H1 (cell line): ENCODE measurements around the gene GID4. TPM values are rescaled to one million over a fixed set of nuclear protein-coding genes. Genes with fewer than 3 reads are reported as not detected.

ENCODE experiments used
- CEBPB ChIP-seq: IDR thresholded peaks from 2 replicates; pipeline ENCODE4 v1.6.1; 2012; ENCODE audit warnings: low read depth, low read length
- HDAC6 ChIP-seq: IDR thresholded peaks from one replicate; pipeline ENCODE4 v1.7.1; 2012; ENCODE audit warnings: low read depth, mild to moderate bottlenecking, inconsistent platforms, low read length, moderate library complexity
- NANOG ChIP-seq: IDR thresholded peaks from 2 replicates; pipeline ENCODE4 v1.6.1; 2011; ENCODE audit warnings: low read length, low read depth, mild to moderate bottlenecking, inconsistent platforms; ENCODE audit not compliant: insufficient read depth, poor library complexity, severe bottlenecking
- POLR2A ChIP-seq, 2 experiments: IDR thresholded peaks; 1 replicate in 1 of 2; 2 replicates in 1 of 2; pipeline ENCODE4 v1.6.1; 2011; ENCODE audit warnings: low read depth in 2 of 2, low read length in 2 of 2, mild to moderate bottlenecking in 2 of 2; ENCODE audit errors: control extremely low read depth in 1 of 2
- POLR2AphosphoS5 ChIP-seq: IDR thresholded peaks from 2 replicates; pipeline ENCODE4 v1.6.1; 2011; ENCODE audit warnings: low read depth, low read length
- POU5F1 ChIP-seq: IDR thresholded peaks from 2 replicates; pipeline ENCODE4 v1.6.1; 2011; ENCODE audit warnings: low read depth, mild to moderate bottlenecking, low read length, moderate library complexity
- RBBP5 ChIP-seq: IDR thresholded peaks from 2 replicates; pipeline ENCODE4 v1.7.1; 2012; ENCODE audit warnings: low read depth, mild to moderate bottlenecking, inconsistent platforms, low read length, moderate library complexity, borderline replicate concordance
- TAF7 ChIP-seq: optimal IDR thresholded peaks from 2 replicates; pipeline ENCODE3; 2011; ENCODE audit warnings: low read depth, mild to moderate bottlenecking, inconsistent platforms, low read length, moderate library complexity, borderline replicate concordance
- USF2 ChIP-seq: IDR thresholded peaks from 2 replicates; pipeline ENCODE4 v1.6.1; 2011; ENCODE audit warnings: low read length, improper control_type of control experiment
- YY1 ChIP-seq: IDR thresholded peaks from 2 replicates; pipeline ENCODE4 v1.6.1; 2011; ENCODE audit warnings: low read depth, mild to moderate bottlenecking, low read length
- polyA plus RNA-seq, 7 experiments: library from polyadenylated mRNA; depleted of rRNA in 3 of 7; stranded (reverse) in 5 of 7; unstranded in 2 of 7; fragments of >200 nt in 5 of 7; fragments of 200-250 nt in 2 of 7; gene quantifications; 1 replicate in 5 of 7; 2 replicates in 1 of 7; 4 replicates in 1 of 7; pipeline versions ENCODE4 v1.2.1 to v1.2.3, GENCODE V29; 2011 to 2013; ENCODE audit warnings: missing spikeins in 2 of 7, mixed read lengths in 2 of 7
- total RNA-seq: library from RNA; stranded (reverse); fragmentation: NEBNext Ultra II Directional; extraction: Animal tissue kit (Norgen Biotek cat#: 25700); gene quantifications from 2 replicates; pipeline ENCODE4 v1.2.1, GENCODE V29; 2021
- TF ChIP-seq, protein P1 (sequence below): fragments of 300-600 bp; sonication (generic); IDR thresholded peaks from 2 replicates; pipeline ENCODE4 v1.7.1; 2012; ENCODE audit warnings: low read length, moderate library complexity, mild to moderate bottlenecking, inconsistent platforms; ENCODE audit not compliant: insufficient replicate concordance

GID4 gene
- total and polyA plus RNA-seq, 2 of the 8 experiments (the other 6 are each of a cell fraction or from before 2014, with no cell fraction given) = 5.6 to 15.0 TPM

DNA sequence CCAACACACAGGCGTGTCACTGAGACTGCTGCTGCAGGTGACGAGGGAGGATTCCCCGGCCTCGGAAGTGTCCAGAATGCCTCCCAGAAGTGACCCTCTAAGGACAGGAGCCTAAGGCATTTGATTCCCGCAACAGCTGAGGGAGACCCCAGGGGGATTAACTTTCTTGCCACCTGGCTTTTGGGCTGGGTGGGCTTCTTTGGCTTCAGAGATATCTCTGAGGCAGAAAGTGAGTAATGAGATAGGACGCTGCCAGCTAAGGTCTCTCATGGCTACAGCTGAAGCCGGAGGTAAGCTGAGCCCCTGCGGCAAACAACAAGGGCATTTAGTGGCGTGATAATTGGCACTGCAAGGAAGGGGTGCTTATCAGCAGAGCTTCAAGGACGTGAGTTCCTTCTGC is 49.6 kb upstream of the GID4 start (continued):
- TF ChIP-seq, protein P1, sequence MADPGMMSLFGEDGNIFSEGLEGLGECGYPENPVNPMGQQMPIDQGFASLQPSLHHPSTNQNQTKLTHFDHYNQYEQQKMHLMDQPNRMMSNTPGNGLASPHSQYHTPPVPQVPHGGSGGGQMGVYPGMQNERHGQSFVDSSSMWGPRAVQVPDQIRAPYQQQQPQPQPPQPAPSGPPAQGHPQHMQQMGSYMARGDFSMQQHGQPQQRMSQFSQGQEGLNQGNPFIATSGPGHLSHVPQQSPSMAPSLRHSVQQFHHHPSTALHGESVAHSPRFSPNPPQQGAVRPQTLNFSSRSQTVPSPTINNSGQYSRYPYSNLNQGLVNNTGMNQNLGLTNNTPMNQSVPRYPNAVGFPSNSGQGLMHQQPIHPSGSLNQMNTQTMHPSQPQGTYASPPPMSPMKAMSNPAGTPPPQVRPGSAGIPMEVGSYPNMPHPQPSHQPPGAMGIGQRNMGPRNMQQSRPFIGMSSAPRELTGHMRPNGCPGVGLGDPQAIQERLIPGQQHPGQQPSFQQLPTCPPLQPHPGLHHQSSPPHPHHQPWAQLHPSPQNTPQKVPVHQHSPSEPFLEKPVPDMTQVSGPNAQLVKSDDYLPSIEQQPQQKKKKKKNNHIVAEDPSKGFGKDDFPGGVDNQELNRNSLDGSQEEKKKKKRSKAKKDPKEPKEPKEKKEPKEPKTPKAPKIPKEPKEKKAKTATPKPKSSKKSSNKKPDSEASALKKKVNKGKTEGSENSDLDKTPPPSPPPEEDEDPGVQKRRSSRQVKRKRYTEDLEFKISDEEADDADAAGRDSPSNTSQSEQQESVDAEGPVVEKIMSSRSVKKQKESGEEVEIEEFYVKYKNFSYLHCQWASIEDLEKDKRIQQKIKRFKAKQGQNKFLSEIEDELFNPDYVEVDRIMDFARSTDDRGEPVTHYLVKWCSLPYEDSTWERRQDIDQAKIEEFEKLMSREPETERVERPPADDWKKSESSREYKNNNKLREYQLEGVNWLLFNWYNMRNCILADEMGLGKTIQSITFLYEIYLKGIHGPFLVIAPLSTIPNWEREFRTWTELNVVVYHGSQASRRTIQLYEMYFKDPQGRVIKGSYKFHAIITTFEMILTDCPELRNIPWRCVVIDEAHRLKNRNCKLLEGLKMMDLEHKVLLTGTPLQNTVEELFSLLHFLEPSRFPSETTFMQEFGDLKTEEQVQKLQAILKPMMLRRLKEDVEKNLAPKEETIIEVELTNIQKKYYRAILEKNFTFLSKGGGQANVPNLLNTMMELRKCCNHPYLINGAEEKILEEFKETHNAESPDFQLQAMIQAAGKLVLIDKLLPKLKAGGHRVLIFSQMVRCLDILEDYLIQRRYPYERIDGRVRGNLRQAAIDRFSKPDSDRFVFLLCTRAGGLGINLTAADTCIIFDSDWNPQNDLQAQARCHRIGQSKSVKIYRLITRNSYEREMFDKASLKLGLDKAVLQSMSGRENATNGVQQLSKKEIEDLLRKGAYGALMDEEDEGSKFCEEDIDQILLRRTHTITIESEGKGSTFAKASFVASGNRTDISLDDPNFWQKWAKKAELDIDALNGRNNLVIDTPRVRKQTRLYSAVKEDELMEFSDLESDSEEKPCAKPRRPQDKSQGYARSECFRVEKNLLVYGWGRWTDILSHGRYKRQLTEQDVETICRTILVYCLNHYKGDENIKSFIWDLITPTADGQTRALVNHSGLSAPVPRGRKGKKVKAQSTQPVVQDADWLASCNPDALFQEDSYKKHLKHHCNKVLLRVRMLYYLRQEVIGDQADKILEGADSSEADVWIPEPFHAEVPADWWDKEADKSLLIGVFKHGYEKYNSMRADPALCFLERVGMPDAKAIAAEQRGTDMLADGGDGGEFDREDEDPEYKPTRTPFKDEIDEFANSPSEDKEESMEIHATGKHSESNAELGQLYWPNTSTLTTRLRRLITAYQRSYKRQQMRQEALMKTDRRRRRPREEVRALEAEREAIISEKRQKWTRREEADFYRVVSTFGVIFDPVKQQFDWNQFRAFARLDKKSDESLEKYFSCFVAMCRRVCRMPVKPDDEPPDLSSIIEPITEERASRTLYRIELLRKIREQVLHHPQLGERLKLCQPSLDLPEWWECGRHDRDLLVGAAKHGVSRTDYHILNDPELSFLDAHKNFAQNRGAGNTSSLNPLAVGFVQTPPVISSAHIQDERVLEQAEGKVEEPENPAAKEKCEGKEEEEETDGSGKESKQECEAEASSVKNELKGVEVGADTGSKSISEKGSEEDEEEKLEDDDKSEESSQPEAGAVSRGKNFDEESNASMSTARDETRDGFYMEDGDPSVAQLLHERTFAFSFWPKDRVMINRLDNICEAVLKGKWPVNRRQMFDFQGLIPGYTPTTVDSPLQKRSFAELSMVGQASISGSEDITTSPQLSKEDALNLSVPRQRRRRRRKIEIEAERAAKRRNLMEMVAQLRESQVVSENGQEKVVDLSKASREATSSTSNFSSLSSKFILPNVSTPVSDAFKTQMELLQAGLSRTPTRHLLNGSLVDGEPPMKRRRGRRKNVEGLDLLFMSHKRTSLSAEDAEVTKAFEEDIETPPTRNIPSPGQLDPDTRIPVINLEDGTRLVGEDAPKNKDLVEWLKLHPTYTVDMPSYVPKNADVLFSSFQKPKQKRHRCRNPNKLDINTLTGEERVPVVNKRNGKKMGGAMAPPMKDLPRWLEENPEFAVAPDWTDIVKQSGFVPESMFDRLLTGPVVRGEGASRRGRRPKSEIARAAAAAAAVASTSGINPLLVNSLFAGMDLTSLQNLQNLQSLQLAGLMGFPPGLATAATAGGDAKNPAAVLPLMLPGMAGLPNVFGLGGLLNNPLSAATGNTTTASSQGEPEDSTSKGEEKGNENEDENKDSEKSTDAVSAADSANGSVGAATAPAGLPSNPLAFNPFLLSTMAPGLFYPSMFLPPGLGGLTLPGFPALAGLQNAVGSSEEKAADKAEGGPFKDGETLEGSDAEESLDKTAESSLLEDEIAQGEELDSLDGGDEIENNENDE = no peak
- TF ChIP-seq POU5F1 (no peak), NANOG (no peak), YY1 (no peak), POLR2AphosphoS5 (no peak), POLR2A (IDR thresholded peaks at IDR 0.05; ENCODE audit: control extremely low read depth in 1 of 2, low read depth in 2 of 2, low read length in 2 of 2) (no peak), CEBPB (no peak), HDAC6 (no peak), USF2 (no peak), TAF7 (no peak), RBBP5 (no peak)
